NK-92 (cell line): ENCODE results near the gene COX10.
"Not testable (repeated sequence)": the region's sequence is repeated elsewhere in the genome, so short reads cannot be mapped to it uniquely, and the experiment has no call there.

Experiments
- DNase-seq: peaks from one replicate; lab custom pipeline; 2025; ENCODE audit not compliant: unreplicated experiment; lab: John Stamatoyannopoulos, UW

COX10 gene

GRCh38 chr17:14069251-14070021 is at the start of gene COX10:
COX10 (plus strand) TSS chr17:14069504; CDS start chr17:14069606, 102 bp downstream.
- DNase-seq = no peak

GRCh38 chr17:14021651-14022294 is 47.5 kb upstream of the COX10 start:
- DNase-seq = not testable (repeated sequence)

- not testable (repeated sequence) for DNase-seq
These were observed 39.5 kb upstream of the COX10 start for GRCh38 chr17:14029755-14030154.

GRCh38 chr17:14032234-14032633 is 37.1 kb upstream of the COX10 start:
- no peak for DNase-seq

- no peak for DNase-seq
These were observed 36.1 kb upstream of the COX10 start for GRCh38 chr17:14033166-14033565.

- DNase-seq = no peak
These were observed 31.9 kb upstream of the COX10 start for GRCh38 chr17:14037453-14037852.

GRCh38 chr17:14038206-14038605 is 31.1 kb upstream of the COX10 start:
- no peak for DNase-seq

- no peak for DNase-seq
These were observed 26.9 kb upstream of the COX10 start for GRCh38 chr17:14042411-14042810.

- no peak for DNase-seq
These were observed 24.6 kb upstream of the COX10 start for GRCh38 chr17:14044702-14045101.

GRCh38 chr17:14046978-14047377 is 22.3 kb upstream of the COX10 start:
- no peak for DNase-seq

- no peak for DNase-seq
These were observed 21.7 kb upstream of the COX10 start for GRCh38 chr17:14047591-14047990.

GRCh38 chr17:14048169-14048568 is 21.1 kb upstream of the COX10 start:
- DNase-seq = no peak

GRCh38 chr17:14050616-14051015 is 18.7 kb upstream of the COX10 start:
- DNase-seq = no peak

GRCh38 chr17:14051692-14052091 is 17.6 kb upstream of the COX10 start:
- DNase-seq = no peak

GRCh38 chr17:14052886-14053615 is 16.3 kb upstream of the COX10 start:
- DNase-seq = no peak

GRCh38 chr17:14057591-14057990 is 11.7 kb upstream of the COX10 start:
- DNase-seq = no peak

GRCh38 chr17:14058051-14058450 is 11.3 kb upstream of the COX10 start:
- no peak for DNase-seq

- no peak for DNase-seq
These were observed 8.6 kb upstream of the COX10 start for GRCh38 chr17:14060706-14061105.

GRCh38 chr17:14061666-14062560 is 7.4 kb upstream of the COX10 start:
- DNase-seq = no peak

GRCh38 chr17:14067347-14067746 is 2.0 kb upstream of the COX10 start:
- no peak for DNase-seq
